Heart right ventricle (tissue), 16 donors: ENCODE results near the gene CUL5. TPM values are rescaled to one million over a fixed set of nuclear protein-coding genes. Genes with fewer than 3 reads are reported as not detected.
A peak's percentile ranks its signal among the peaks of the same experiment; 100 is the strongest.

ENCODE experiments used
- ATAC-seq, 8 donors: fragments of 200-7000 bp; cut with Tn5 transposase; one replicate each; pipeline ENCODE4 v1.9.1; 2020; ENCODE audit warnings: mild to moderate bottlenecking in 8 of 8, moderate library complexity in 8 of 8, moderate number of reproducible peaks in 1 of 8
- DNase-seq, 2 donors: peaks; one replicate each; pipeline ENCODE4 v3.0.0-alpha.2; 2020
- H3K27ac ChIP-seq, 10 donors: fragments of 200-600 bp; sonication (generic) in 2 of 10; one replicate each; pipeline versions ENCODE4 v1.5.0 to v1.8.0; 2020 to 2022; ENCODE audit warnings: mild to moderate bottlenecking in 3 of 10
- H3K27me3 ChIP-seq, 7 donors: fragments of 200-600 bp; one replicate each; pipeline ENCODE4 v1.8.0; 2021 to 2022; ENCODE audit warnings: mild to moderate bottlenecking in 2 of 7
- H3K36me3 ChIP-seq, 9 donors: fragments of 200-600 bp; sonication (generic) in 1 of 9; one replicate each; pipeline versions ENCODE4 v1.5.0 to v1.8.0; 2020 to 2022; ENCODE audit warnings: mild to moderate bottlenecking in 2 of 9
- H3K4me1 ChIP-seq, 9 donors: fragments of 200-600 bp; sonication (generic) in 1 of 9; one replicate each; pipeline versions ENCODE4 v1.5.0 to v1.8.0; 2020 to 2022; ENCODE audit warnings: mild to moderate bottlenecking in 4 of 9
- H3K4me3 ChIP-seq, 10 donors: fragments of 200-600 bp; sonication (generic) in 2 of 10; one replicate each; pipeline versions ENCODE4 v1.5.0 to v1.8.0; 2020 to 2022; ENCODE audit warnings: mild to moderate bottlenecking in 7 of 10, moderate library complexity in 2 of 10
- H3K9me3 ChIP-seq, 11 donors: fragments of 200-600 bp in 10 of 11; sonication (generic) in 2 of 11; one replicate each; pipeline versions ENCODE4 v1.5.0 to v1.8.0; 2013 to 2022; ENCODE audit warnings: mild to moderate bottlenecking in 2 of 11, control low read depth in 1 of 11, moderate library complexity in 1 of 11
- CTCF ChIP-seq, 9 donors: fragments of 200-600 bp; sonication (generic) in 2 of 9; IDR thresholded peaks; one replicate each; pipeline versions ENCODE4 v1.5.0 to v1.8.0; 2021 to 2022; ENCODE audit warnings: antibody characterized with exemption in 9 of 9, mild to moderate bottlenecking in 5 of 9, moderate library complexity in 1 of 9
- WGBS, 2 donors: extraction: QIAGEN DNeasy Blood & Tissue Kit; methylation state at CpG; one replicate each; pipeline ENCODE4 v1.1.7; 2013; ENCODE audit warnings: inconsistent platforms in 1 of 2; 5-methylcytosine and 5-hydroxymethylcytosine counted together
- intact Hi-C, 10 donors: fragments of 100-400 bp; cut with DNase I; formaldehyde crosslinking; loops; one replicate each; pipeline versions ENCODE4 v1.11.1 to v1.14.2; 2022
- long read RNA-seq, 3 donors: library from polyadenylated mRNA; unstranded; transcript quantifications; one replicate each; pipeline ENCODE4 v2.0.0, GENCODE V29; 2020 to 2021
- polyA plus RNA-seq, 2 donors: library from polyadenylated mRNA; stranded (reverse); fragments of 200-250 nt; gene quantifications; one replicate each; pipeline ENCODE4 v1.2.3, GENCODE V29; 2013
- total RNA-seq, 10 donors: library from RNA; stranded (reverse); fragmentation: NEBNext Ultra II Directional in 3 of 10; extraction: Animal tissue kit (Norgen Biotek cat#: 25700) in 3 of 10; gene quantifications; one replicate each; pipeline versions ENCODE4 v1.2.1 to v1.2.4, GENCODE V29; 2021 to 2023
- donor health status: Arrhythmogenic right ventricular cardiomyopathy.
- donor health status: ischemic (EF 13 %, LVEDD 7.1; RV severe dilation, severe dysfunction).
- donor health status: healthy with polysubstance abuse.
- donor health status: DM: no; HTN: yes; CAD: no.
- donor health status: DM: no; HTN: no; CAD: no.
- donor health status: ischemic (EF 25% LVEDD 6.9; RV normal size, moderate dysfunction).
- donor health status: ischemic (EF 25% LVEDD 5.7; RV mildly dilated, moderate dysfunction).
- donor health status: healthy.
- donor health status: DM: yes; HTN: yes; CAD: no.
- donor health status: Ischemic cardiomyopathy.
- donor health status: ischemic (EF 35%, LVEDD 5.7; RV mildly dilated, moderate dysfunction).
- donor health status: nonischemic (EF 11% LVEDD 7.7; RV severe dilation, severe dysfunction).
- donor health status: DM: yes; HTN: yes; CAD: no.
- donor health status: PGD.
- donor health status: ischemic (EF 29% LVEDD 5.4; RV normal size, mild dysfunction).
- donor health status: nonischemic (EF 23%, LVEDD 6.1; RV moderate dilation, normal function).

Gene CUL5
- 10 to 100 TPM; 34.8 to 51.3 (median 42.6) TPM for total RNA-seq
- polyA plus RNA-seq, result 1 to 10 TPM; 5.9 to 6.6 TPM
- long read RNA-seq, donor 1, full-length matches to known transcripts, result 8 of 32 reads
- long read RNA-seq, donor 1, partial matches to known transcripts, result 18 of 32 reads
- long read RNA-seq, donor 1, other reads (novel, unspliced or antisense), result 6 of 32 reads
- long read RNA-seq, donor 2, full-length matches to known transcripts, result 14 of 45 reads
- long read RNA-seq, donor 2, partial matches to known transcripts, result 22 of 45 reads
- long read RNA-seq, donor 2, other reads (novel, unspliced or antisense), result 9 of 45 reads
- long read RNA-seq, donor 3, full-length matches to known transcripts, result 7 of 82 reads
- long read RNA-seq, donor 3, partial matches to known transcripts, result 58 of 82 reads
- long read RNA-seq, donor 3, other reads (novel, unspliced or antisense), result 17 of 82 reads

DNA sequence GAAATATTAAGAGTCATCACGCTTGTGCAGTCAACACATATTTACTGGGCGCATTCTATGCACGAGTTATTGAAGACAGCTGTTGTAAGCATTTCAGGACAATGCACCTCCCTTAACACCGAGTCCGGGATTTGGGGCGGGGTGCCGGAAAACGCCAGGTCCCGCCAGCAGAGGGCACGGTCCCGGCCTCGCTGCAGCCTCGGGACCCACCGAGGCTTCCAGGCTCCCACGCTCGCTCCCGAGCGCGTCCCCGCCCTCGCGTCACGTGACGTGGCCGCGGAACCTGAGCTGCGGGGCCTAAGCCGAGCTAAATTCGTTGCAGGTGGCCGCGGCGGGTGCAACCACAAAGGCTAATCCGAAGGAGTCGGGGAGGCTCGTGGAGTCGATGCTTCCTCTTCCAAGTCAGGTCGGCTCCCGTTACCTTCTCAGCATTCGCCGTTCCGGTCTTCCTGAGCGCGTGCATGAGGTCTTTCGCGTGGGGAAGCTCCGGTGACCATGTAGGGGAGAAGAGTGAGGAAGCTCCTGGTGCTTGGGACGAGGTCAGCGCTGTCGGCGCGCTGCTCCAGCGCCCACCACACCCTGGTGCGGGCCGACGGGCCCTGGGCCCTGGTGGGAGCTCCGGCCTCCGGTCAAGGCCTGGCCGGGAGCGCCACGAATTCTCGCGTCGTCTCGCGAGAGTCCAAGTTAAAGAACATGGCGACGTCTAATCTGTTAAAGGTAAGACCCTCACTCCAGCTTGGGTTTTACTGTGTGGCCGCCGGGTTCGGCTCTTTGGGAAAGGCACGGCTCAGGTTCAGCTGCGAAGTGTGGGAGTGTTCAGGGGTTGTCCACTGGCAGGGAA is at the start of gene CUL5:
TSS of gene CUL5 (plus strand) at position 243 of the 841 bp plus-strand sequence. CDS start at position 694, 451 bp downstream.
- H3K36me3 ChIP-seq, result peaks cover 0 to 15% (median 0%) of the 10 kb centered on the region in 9 donors
- H3K4me1 ChIP-seq, result peaks cover 2 to 47% (median 41%) of the 10 kb centered on the region in 9 donors
- no peaks in the 10 kb centered on the region for H3K9me3 ChIP-seq
- peak; percentile 83 to 94 (median 91) for TF ChIP-seq CTCF (IDR thresholded peaks at IDR 0.05)
- DNase-seq (peak; percentile 92 to 94), ATAC-seq (peak; percentile 96 to 98 (median 98))
- intact Hi-C loops, result loop anchor here in 4 of 10 donors (5.0 to 10.0 kb wide), 3 partner anchors 213 to 656 kb away; partner anchors contain the start of genes ATM (in 2 of the 4), NPAT (in 2 of the 4) and DDX10 (in 1 of the 4)
- H3K4me3 ChIP-seq, result peak within 1 kb of the TSS; percentile 73 to 100 (median 88)
- 0% methylated on average over 72 of the region's 72 CpGs for WGBS, 2 donors
- peak within 1 kb of the TSS; percentile 91 to 99 (median 97) for H3K27ac ChIP-seq
- no peaks in the 10 kb centered on the region for H3K27me3 ChIP-seq

DNA sequence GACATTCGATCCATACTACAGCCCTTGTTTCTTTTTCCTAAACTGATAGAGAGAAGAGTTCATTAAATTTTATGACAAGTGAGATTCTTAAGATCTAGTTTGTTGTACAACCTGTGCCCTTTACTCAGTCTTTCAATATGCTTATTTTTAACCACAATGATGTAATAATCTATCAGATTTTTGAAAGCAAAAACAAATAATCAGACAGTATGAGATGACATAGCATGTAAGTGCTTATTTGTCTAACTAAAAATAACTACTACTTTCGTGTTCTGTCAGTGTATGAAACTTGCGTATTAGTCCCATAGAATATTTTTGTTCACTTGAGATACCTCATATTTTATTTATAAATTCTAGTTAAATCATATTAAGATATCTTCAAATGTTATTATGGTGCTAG is 47.2 kb upstream of the CUL5 start:
- Histone ChIP-seq H3K4me3 (no peak overlapping the region), H3K4me1 (peaks cover 0 to 19% (median 0%) of the 10 kb centered on the region in 9 donors), H3K36me3 (no peaks in the 10 kb centered on the region), H3K9me3 (no peaks in the 10 kb centered on the region), H3K27me3 (peaks cover 0 to 10% (median 4%) of the 10 kb centered on the region in 7 donors), H3K27ac (no peak overlapping the region)
- DNase-seq (no peak), ATAC-seq (no peak)
- WGBS, 2 donors, result 76 to 77% methylated on average over 3 of the region's 3 CpGs
- intact Hi-C loops, result no loop called here
- TF ChIP-seq CTCF (IDR thresholded peaks at IDR 0.05), result no peak

DNA sequence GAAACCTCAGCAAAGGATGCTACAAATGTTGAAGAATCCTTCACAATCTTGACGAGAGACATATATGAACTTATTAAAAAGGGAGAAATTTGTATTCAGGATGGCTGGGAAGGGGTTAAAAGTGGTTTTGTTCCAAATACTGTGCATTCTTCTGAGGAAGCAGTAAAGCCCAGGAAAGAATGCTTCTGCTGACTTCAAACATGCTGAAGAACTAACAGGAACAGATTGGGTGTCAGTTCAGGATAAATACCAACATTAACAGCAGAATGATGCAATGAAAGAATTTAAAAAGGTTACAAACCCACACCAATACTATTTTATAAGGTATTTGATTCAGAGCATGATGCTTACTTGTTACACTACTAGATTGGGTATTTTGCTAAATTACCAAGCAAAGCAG is 46.5 kb upstream of the CUL5 start:
- Histone ChIP-seq H3K4me3 (no peak overlapping the region), H3K27ac (no peak overlapping the region), H3K36me3 (no peaks in the 10 kb centered on the region), H3K27me3 (peaks cover 0 to 10% (median 4%) of the 10 kb centered on the region in 7 donors), H3K4me1 (peaks cover 0 to 12% (median 0%) of the 10 kb centered on the region in 9 donors), H3K9me3 (no peaks in the 10 kb centered on the region)
- DNase-seq (no peak), ATAC-seq (no peak)
- 73 to 81% methylated on average over 1 of the region's 1 CpG for WGBS, 2 donors
- TF ChIP-seq CTCF (IDR thresholded peaks at IDR 0.05), result no peak
- intact Hi-C loops, result no loop called here

DNA sequence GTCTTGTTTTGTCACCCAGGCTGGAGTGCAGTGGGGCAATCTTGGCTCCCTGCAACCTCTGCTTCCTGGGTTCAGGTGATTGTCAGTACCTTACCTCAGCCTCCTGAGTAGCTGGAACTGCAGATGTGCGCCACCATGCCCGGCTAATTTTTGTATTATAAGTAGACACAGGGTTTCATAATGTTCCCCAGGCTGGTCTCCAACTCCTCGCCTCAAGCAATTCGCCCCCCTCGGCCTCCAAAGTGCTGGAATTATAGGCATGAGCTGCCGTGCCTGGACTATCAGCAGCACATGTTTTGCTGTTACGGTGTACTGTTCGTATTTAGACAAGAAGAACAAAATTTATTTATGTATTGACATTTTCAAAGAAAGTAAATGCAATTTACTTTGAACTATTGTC is 45.6 kb upstream of the CUL5 start:
- Histone ChIP-seq H3K4me3 (no peak overlapping the region), H3K36me3 (no peaks in the 10 kb centered on the region), H3K27ac (no peak overlapping the region), H3K9me3 (no peaks in the 10 kb centered on the region), H3K27me3 (peaks cover 0 to 6% (median 2%) of the 10 kb centered on the region in 7 donors), H3K4me1 (peaks cover 0 to 3% (median 0%) of the 10 kb centered on the region in 9 donors)
- DNase-seq (no peak), ATAC-seq (no peak)
- 72 to 76% methylated on average over 8 of the region's 8 CpGs for WGBS, 2 donors
- no peak for TF ChIP-seq CTCF (IDR thresholded peaks at IDR 0.05)
- intact Hi-C loops, result no loop called here
